Lower lobe of right lung (tissue), 2 donors: Measurements from ENCODE around the gene TFPI. TPM values are rescaled to one million over a fixed set of nuclear protein-coding genes. Genes with fewer than 3 reads are reported as not detected.

Experiments used
- ATAC-seq, 2 donors: fragments of 200-7000 bp; cut with Tn5 transposase; one replicate each; pipeline ENCODE4 v1.9.1; 2020 to 2022; ENCODE audit warnings: mild to moderate bottlenecking in 2 of 2, moderate library complexity in 2 of 2
- DNase-seq: peaks from one replicate; pipeline ENCODE4 v3.0.0-alpha.2; 2020
- H3K27ac ChIP-seq: fragments of 200-600 bp; one replicate; pipeline ENCODE4 v1.8.0; 2022
- H3K27me3 ChIP-seq: fragments of 200-600 bp; one replicate; pipeline ENCODE4 v1.8.0; 2022; ENCODE audit warnings: low read depth
- H3K36me3 ChIP-seq: fragments of 200-600 bp; one replicate; pipeline ENCODE4 v1.8.0; 2022; ENCODE audit warnings: mild to moderate bottlenecking
- H3K4me1 ChIP-seq: fragments of 200-600 bp; one replicate; pipeline ENCODE4 v1.8.0; 2022
- H3K4me3 ChIP-seq: fragments of 200-600 bp; one replicate; pipeline ENCODE4 v1.8.0; 2022; ENCODE audit warnings: mild to moderate bottlenecking
- H3K9me3 ChIP-seq: fragments of 200-600 bp; one replicate; pipeline ENCODE4 v1.8.0; 2022
- CTCF ChIP-seq: fragments of 200-600 bp; IDR thresholded peaks from one replicate; pipeline ENCODE4 v1.8.0; 2022; ENCODE audit warnings: antibody characterized with exemption, mild to moderate bottlenecking
- intact Hi-C: fragments of 100-400 bp; cut with DNase I; formaldehyde crosslinking; loops from one replicate; pipeline ENCODE4 v1.11.0; 2022
- total RNA-seq: library from RNA; stranded (reverse); fragmentation: NEBNext Ultra II Directional; extraction: Animal tissue kit (Norgen Biotek cat#: 25700); gene quantifications from one replicate; pipeline ENCODE4 v1.2.1, GENCODE V29; 2021
- donor health status: DM: no; HTN: yes; CAD: no; lungs with severe emphysema.

Gene TFPI
- total RNA-seq, 1 donor from 2014 or later, result 311 TPM

- Histone ChIP-seq H3K27me3 (no peaks in the 10 kb centered on the region), H3K4me3 (no peak overlapping the region), H3K4me1 (peaks cover 5% of the 10 kb centered on the region), H3K27ac (no peak overlapping the region), H3K9me3 (no peaks in the 10 kb centered on the region), H3K36me3 (no peaks in the 10 kb centered on the region)
- intact Hi-C loops, result no loop called here
- ATAC-seq (no peak), DNase-seq (no peak)
- TF ChIP-seq CTCF, result no peak
These were observed 118.5 kb downstream of the TFPI start for GRCh38 chr2:187435756-187436155.

- Histone ChIP-seq H3K9me3 (no peaks in the 10 kb centered on the region), H3K4me1 (peaks cover 5% of the 10 kb centered on the region), H3K4me3 (no peak overlapping the region), H3K36me3 (no peaks in the 10 kb centered on the region), H3K27ac (no peak overlapping the region), H3K27me3 (no peaks in the 10 kb centered on the region)
- intact Hi-C loops, result no loop called here
- no peak for DNase-seq
- no peak for ATAC-seq
- TF ChIP-seq CTCF, result no peak
These were observed 119.2 kb downstream of the TFPI start for GRCh38 chr2:187435078-187435477.

- Histone ChIP-seq H3K4me3 (no peak overlapping the region), H3K9me3 (no peaks in the 10 kb centered on the region), H3K27ac (no peak overlapping the region), H3K27me3 (no peaks in the 10 kb centered on the region), H3K4me1 (peaks cover 5% of the 10 kb centered on the region), H3K36me3 (no peaks in the 10 kb centered on the region)
- intact Hi-C loops, result no loop called here
- ATAC-seq (no peak), DNase-seq (no peak)
- no peak for TF ChIP-seq CTCF
These were observed 119.9 kb downstream of the TFPI start for GRCh38 chr2:187434342-187434785.

DNA sequence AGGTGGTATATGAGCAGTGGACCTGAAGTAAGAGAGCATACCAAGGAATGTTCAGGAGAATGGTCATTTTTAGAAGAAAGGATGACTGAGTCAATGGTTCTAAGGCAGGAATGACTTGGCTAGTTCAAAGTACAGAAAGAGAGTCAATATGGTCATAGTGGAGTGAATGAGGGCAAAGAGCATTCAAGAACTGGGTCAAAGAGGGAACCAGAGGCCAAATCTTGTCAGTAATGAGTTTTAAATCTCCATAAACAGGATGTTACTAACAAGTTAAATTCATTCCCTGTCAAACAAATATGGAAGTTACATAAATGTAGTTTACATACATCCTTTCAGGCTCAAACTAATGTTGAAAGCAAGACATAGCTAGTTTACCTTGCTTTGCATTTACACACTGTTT is 122.3 kb downstream of the TFPI start:
- ATAC-seq (no peak), DNase-seq (no peak)
- Histone ChIP-seq H3K4me1 (peaks cover 5% of the 10 kb centered on the region), H3K4me3 (no peak overlapping the region), H3K27me3 (no peaks in the 10 kb centered on the region), H3K27ac (no peak overlapping the region), H3K36me3 (no peaks in the 10 kb centered on the region), H3K9me3 (no peaks in the 10 kb centered on the region)
- TF ChIP-seq CTCF, result no peak
- intact Hi-C loops, result no loop called here

- peaks cover 5% of the 10 kb centered on the region for H3K4me1 ChIP-seq
- TF ChIP-seq CTCF, result no peak
- no peak overlapping the region for H3K4me3 ChIP-seq
- no peaks in the 10 kb centered on the region for H3K36me3 ChIP-seq
- H3K9me3 ChIP-seq, result no peaks in the 10 kb centered on the region
- H3K27me3 ChIP-seq, result no peaks in the 10 kb centered on the region
- no peak for DNase-seq
- no peak for ATAC-seq
- H3K27ac ChIP-seq, result no peak overlapping the region
- intact Hi-C loops, result no loop called here
These were observed 124.2 kb downstream of the TFPI start for GRCh38 chr2:187429989-187430388.

- TF ChIP-seq CTCF, result no peak
- no peak for ATAC-seq
- intact Hi-C loops, result no loop called here
- DNase-seq, result no peak
- H3K27me3 ChIP-seq, result no peaks in the 10 kb centered on the region
- H3K4me1 ChIP-seq, result peaks cover 17% of the 10 kb centered on the region
- H3K36me3 ChIP-seq, result no peaks in the 10 kb centered on the region
- no peak overlapping the region for H3K27ac ChIP-seq
- no peaks in the 10 kb centered on the region for H3K9me3 ChIP-seq
- no peak overlapping the region for H3K4me3 ChIP-seq
These were observed 130.1 kb downstream of the TFPI start for GRCh38 chr2:187424146-187424545.
